ACHN (cell line): ENCODE data around the gene CFAP141.

Experiments
- DNase-seq: peaks from one replicate; pipeline ENCODE4 v3.0.0-alpha.2; 2015
- in situ Hi-C: cut with HindIII; loops from 2 replicates; pipeline ENCODE4 v1.10.0; 2017; ENCODE audit warnings: low sequenced_read_pairs, low pct_ligation_motif_present, low pct_unique_long_range_greater_than_20kb

CFAP141 gene

GRCh38 chr1:154179946-154180687 lies 26.0 kb downstream of the CFAP141 start:
- DNase-seq, result no peak
- in situ Hi-C loops, result no loop called here

DNA sequence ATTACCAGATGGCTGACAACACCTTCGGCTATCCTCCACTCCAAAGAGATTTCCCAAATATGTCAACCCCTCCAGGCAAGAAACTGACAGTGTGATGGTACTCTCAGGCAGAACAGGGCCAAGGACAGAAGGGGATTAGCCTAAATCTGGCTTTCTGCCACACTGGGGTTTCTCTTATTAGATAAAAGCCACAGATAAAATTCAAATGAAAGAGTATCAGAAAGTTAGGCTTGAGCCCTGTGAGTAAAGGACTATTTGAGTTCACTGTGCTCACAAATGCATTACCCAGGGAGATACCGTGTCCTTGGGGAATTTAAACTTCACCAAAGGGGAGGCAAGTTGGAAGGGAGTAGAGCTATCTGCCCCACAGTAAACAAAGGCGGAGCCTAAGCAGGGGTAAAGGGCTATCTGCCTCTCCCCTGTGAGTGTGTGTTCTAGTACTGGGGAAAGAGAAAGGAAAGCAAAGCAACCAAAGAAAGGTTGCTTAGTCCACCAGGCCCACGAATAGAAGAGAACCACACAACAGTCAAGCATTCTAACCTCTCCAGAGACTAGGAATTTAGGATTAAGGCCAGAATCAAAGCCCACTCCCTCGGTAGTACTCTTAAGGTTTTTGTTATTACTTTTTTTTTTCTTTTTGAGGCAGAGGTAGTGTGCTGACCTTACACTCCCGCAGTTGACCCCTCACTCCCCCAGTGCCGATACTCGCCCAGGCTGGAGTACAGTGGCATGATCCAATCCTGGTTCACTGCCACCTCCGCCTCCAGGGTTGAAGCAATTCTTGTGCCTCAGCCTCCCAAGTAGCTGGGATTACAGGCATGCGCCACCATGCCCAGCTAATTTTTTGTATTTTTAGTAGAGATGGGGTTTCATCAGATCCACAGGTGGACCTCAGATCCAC lies 27.0 kb downstream of the CFAP141 start:
- DNase-seq, result no peak

DNA sequence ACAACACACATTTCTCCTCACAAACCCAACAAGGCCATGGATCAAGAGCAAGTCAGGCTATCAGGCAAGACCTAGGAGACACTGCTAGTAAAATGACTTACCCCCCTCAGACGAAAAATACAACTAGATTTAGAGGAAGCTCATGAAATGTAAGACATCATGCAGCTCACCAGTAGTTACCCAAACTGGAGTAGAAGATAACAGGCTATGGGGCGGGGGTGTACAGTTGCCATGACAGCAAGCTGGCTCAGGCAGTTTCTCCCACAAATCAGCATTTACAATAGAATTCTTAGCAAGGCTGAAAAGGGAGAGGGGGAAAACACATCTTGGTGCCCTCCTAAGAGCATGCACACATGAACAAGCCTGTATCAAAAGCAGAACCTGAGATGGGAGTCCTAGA lies 28.1 kb downstream of the CFAP141 start:
- DNase-seq, result no peak
- in situ Hi-C loops, result no loop called here

More for the DNA sequence above, 27.0 kb downstream of the CFAP141 start:
- in situ Hi-C loops, result no loop called here

DNA sequence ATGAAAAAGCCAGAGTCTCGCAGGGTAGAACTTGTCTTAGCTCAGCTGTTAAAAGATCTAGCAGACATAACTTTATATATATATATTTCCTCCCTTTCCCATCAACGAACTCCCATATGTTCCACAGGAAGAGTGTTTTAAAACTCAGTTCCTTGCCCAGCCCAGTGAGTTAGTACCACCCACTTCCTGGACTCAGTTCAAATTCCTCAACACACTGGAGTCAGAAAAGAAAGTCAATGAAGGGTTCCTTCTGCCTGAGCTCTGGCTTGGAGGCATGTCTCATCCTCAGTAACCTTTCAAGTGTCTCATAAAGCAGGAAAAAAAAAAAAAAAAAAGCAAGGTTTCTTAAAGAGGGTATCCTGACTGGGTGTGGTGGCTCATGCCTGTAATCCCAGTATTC lies 29.8 kb downstream of the CFAP141 start:
- in situ Hi-C loops, result no loop called here
- DNase-seq, result peak; percentile 85

DNA sequence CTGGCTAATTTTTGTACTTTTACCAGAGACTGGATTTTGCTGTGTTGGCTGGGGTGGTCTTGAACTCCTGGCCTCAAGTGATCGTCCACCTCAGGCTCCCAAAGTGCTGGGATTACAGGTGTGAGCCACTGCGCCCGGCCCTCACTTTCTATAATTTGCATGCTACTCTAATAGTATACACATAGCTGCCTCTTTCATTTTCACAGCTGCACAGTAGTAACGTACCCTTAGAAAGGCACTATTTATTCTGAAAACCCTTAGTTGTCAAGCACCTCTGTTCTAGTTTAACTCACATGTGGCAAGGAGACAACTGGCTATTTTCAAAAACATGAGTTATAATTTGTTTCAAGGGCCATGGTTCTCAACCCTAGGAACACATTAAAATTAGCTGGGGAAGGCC lies 31.5 kb downstream of the CFAP141 start:
- in situ Hi-C loops, result no loop called here
- no peak for DNase-seq

DNA sequence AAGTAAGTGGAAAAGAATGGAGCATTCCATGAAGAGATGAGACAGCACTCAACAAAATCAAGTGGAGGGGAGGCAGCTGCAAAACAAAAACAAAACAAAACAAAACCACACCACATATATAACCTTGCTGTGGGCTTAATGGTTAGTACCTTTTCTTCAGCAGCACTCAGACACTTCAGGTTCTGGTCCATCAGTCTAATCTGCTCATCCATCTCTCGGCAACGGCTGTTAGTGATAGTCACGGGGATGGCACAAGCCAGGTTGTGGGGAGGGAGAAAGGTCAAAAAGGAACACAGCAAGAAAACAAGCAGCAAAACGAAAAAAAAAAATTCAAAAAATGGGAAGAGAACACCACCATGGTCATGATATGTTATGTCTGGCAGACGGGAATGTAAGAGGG lies 34.3 kb downstream of the CFAP141 start:
- in situ Hi-C loops, result no loop called here
- no peak for DNase-seq

GRCh38 chr1:154171223-154171583 lies 34.9 kb downstream of the CFAP141 start:
- in situ Hi-C loops, result no loop called here
- DNase-seq, result no peak

DNA sequence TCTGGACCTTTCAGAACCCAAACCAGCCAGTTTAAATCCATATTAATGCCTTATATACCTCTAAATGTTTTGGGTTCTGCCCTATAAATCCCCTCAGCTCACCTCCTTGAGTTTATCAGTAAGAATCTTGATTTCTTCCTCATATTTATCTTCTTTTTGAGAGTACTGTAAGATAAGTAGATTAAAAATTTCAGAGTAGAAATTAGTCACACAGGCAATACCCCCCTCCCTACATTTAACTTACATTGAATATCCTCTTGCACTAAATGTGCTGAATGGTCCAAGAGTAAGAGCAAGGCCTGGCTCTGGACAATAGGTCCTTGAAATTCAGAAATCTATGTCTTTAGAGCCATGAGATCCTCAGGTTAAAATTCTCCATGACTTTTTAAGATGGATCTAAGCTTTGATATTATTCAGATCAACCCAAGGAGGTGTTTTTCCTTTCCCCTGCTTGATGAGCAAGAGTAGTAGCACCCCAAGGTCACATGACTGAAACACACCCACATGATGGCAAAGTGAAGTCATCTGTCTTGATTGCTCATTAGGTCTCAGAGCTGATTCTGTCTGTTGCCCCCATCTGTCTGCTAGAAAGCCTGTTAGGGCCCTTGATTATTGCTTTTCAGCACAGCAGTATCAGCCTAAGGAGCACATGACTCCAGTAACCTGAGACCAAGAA lies 35.4 kb downstream of the CFAP141 start:
- in situ Hi-C loops, result no loop called here
- no peak for DNase-seq

GRCh38 chr1:154167461-154167860 lies 38.7 kb downstream of the CFAP141 start:
- in situ Hi-C loops, result no loop called here

DNA sequence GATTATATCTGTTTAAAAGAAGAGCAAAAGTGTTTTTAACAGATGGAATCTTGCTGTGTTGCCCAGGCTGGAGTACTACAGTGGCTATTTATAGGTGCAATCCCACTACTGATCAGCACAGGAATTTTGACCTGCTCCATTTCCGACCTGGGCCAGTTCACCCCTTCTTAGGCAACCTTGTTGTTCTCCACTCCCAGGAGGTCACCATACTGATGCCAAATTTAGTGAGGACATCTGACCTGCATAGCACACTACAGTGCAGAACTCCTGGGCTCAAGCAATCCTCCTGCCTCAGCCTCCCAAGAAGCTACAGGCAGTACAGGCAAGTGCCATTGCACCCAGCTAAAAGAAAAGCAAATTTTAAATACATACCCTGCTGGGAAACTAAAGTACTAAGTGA lies 39.9 kb downstream of the CFAP141 start:
- in situ Hi-C loops, result no loop called here

More at GRCh38 chr1:154167461-154167860, 38.7 kb downstream of the CFAP141 start:
- no peak for DNase-seq

GRCh38 chr1:154159554-154159953 lies 46.6 kb downstream of the CFAP141 start:
- in situ Hi-C loops, result no loop called here
- no peak for DNase-seq

More for the DNA sequence above, 39.9 kb downstream of the CFAP141 start:
- DNase-seq, result no peak

GRCh38 chr1:154158307-154159125 lies 47.6 kb downstream of the CFAP141 start:
- DNase-seq, result no peak
- in situ Hi-C loops, result no loop called here

GRCh38 chr1:154157520-154158306 lies 48.4 kb downstream of the CFAP141 start:
- no peak for DNase-seq
- in situ Hi-C loops, result no loop called here

DNA sequence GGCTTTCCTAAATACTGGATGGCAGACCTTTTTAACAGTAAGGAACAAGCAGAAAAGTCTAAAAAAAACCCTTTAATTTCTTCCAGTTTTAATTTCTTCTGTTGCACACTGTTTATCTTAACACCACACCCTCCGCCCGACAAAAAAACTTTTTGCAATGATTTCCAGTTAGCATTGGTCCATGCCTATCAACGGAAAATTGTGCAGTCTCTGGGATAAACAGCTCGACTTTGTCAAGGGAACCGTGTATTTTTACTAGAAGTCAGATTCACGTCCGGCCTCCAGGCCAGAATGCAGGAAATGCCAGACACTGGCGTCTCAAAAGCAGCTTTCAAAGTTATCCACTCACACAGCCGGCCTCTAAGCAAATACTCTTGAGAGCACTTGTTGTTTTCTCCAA lies 50.9 kb downstream of the CFAP141 start:
- in situ Hi-C loops, result no loop called here
- no peak for DNase-seq

- no peak for DNase-seq
- in situ Hi-C loops, result no loop called here
Observed at GRCh38 chr1:154154534-154155191, 51.5 kb downstream of the CFAP141 start, which contains the start of gene NUP210L. Gene NUP210L (minus strand): TSS chr1:154155073.

GRCh38 chr1:154154053-154154452 lies 52.1 kb downstream of the CFAP141 start:
- no peak for DNase-seq
- in situ Hi-C loops, result no loop called here

DNA sequence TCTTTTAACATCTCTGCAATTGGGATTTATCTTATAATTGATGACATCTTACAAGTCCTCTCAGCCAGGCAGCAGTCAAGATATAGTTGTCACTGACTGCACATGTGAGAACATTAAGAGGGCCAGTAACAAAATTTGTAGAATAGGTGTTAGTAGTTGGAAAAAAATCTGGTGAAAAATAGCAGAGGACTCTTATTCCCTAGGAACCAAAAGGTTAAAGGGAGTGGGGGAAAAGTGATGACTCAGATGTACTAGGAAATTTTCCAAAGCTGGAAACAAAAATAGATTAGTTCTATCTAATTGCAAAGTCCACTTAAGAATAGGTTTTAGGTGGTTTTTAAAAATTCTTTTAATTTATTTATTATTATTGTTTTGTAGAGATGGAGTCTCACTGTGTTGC lies 54.8 kb downstream of the CFAP141 start:
- no peak for DNase-seq
- in situ Hi-C loops, result no loop called here
